Fibroblast of skin of scalp (primary cell): ENCODE data around the gene DRAM2.
"Not testable (repeated sequence)": the region's sequence is repeated elsewhere in the genome, so short reads cannot be mapped to it uniquely, and the experiment has no call there.

Source experiments
- DNase-seq: peaks from one replicate; pipeline ENCODE4 v3.0.0-alpha.2; 2013

The DRAM2 gene

GRCh38 chr1:111079329-111079728, 60.6 kb downstream of the DRAM2 start:
- DNase-seq: not testable (repeated sequence)

- not testable (repeated sequence) for DNase-seq
Observed at GRCh38 chr1:111077312-111077711, 62.6 kb downstream of the DRAM2 start.
